Bronchial epithelial cell (primary cell): ENCODE data around the gene AKAP6. TPM values are rescaled to one million over a fixed set of nuclear protein-coding genes. Genes with fewer than 3 reads are reported as not detected.

Experiments used
- DNase-seq: peaks from one replicate; pipeline ENCODE4 v3.0.0-alpha.2; 2010; ENCODE audit warnings: low read depth
- FAIRE-seq: peaks from 2 replicates; lab custom pipeline; 2011; peaks lifted over from hg19 to GRCh38; lab: Jason Lieb, UNC
- H3K27me3 ChIP-seq: 2 replicates; pipeline ENCODE4 v1.5.1; 2011; ENCODE audit warnings: low read length; ENCODE audit not compliant: control insufficient read depth, insufficient read depth
- H3K36me3 ChIP-seq: 2 replicates; pipeline ENCODE4 v1.5.1; 2011; ENCODE audit warnings: low read length; ENCODE audit not compliant: control insufficient read depth, insufficient read depth
- H3K4me3 ChIP-seq: 2 replicates; pipeline ENCODE4 v1.5.1; 2011; ENCODE audit warnings: mild to moderate bottlenecking, low read depth, low read length, control low read depth
- CTCF ChIP-seq: IDR thresholded peaks from 2 replicates; pipeline ENCODE4 v1.5.1; 2011; ENCODE audit warnings: mild to moderate bottlenecking, moderate library complexity, low read length, control low read depth, inconsistent platforms; ENCODE audit not compliant: insufficient read depth, severe bottlenecking
- total RNA-seq: library from RNA; depleted of rRNA; stranded (reverse); fragments of >200 nt; gene quantifications from 2 replicates; pipeline ENCODE4 v1.2.1, GENCODE V29; 2014

The AKAP6 gene
- total RNA-seq, 1 donor from 2014 or later: 4.2 TPM

GRCh38 chr14:32311294-32312009 lies 17.6 kb upstream of the AKAP6 start:
- DNase-seq (peak; percentile 34), FAIRE-seq (no peak)

GRCh38 chr14:32312010-32312331 lies 17.1 kb upstream of the AKAP6 start:
- DNase-seq: no peak
- no peaks in the 10 kb centered on the region for H3K36me3 ChIP-seq
- no peak for TF ChIP-seq CTCF
- FAIRE-seq: no peak
- H3K4me3 ChIP-seq: no peak overlapping the region
- H3K27me3 ChIP-seq: no peaks in the 10 kb centered on the region

More at GRCh38 chr14:32311294-32312009, 17.6 kb upstream of the AKAP6 start:
- Histone ChIP-seq H3K4me3 (no peak overlapping the region), H3K36me3 (no peaks in the 10 kb centered on the region), H3K27me3 (no peaks in the 10 kb centered on the region)
- TF ChIP-seq CTCF: no peak

DNA sequence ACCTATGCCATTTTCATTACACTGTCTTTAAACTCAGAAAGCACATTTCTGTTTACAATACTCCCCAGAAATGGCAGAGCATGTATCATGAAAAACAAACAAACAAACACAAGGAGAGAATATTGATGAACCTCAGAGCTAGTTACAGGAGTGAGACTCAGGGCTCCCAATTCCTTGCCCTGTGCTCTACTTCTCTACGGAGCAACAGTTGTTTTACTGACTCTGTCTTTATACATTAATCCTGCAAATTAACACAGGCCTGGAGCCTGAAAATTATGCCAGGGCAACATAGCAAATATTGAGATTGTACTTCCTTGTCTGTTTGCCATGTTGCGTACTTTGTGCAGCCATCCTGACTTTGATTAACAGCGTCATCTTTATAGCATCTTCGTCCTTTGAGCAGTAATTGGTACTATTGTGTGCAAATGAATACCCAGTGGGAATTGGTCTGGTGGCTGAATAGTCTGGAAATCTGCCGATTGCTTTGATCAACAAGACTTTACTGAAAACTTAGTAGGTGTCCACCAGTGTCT lies 15.2 kb upstream of the AKAP6 start:
- no peak for FAIRE-seq
- TF ChIP-seq CTCF: no peak
- Histone ChIP-seq H3K27me3 (no peaks in the 10 kb centered on the region), H3K4me3 (no peak overlapping the region), H3K36me3 (no peaks in the 10 kb centered on the region)
- DNase-seq: no peak

GRCh38 chr14:32318087-32318795 lies 10.9 kb upstream of the AKAP6 start:
- DNase-seq: no peak
- FAIRE-seq: no peak
- no peaks in the 10 kb centered on the region for H3K27me3 ChIP-seq
- no peaks in the 10 kb centered on the region for H3K36me3 ChIP-seq
- H3K4me3 ChIP-seq: no peak overlapping the region
- no peak for TF ChIP-seq CTCF

- Histone ChIP-seq H3K4me3 (no peak overlapping the region), H3K27me3 (no peaks in the 10 kb centered on the region), H3K36me3 (no peaks in the 10 kb centered on the region)
- peak; percentile 90 for DNase-seq
- FAIRE-seq: no peak
- no peak for TF ChIP-seq CTCF
These were observed 9.6 kb upstream of the AKAP6 start for GRCh38 chr14:32319368-32320049.
